ENCODE results near the gene FXN.

Gene FXN

GRCh38 chr9:69073103-69073502 is 37.6 kb downstream of the FXN start:
- H3K4me2 ChIP-seq (ENCODE audit: low read depth, low read length, poor library complexity, severe bottlenecking) = no peak overlapping the region
- H3K9me2 ChIP-seq (replicated peaks; ENCODE audit: insufficient read depth, low read length) = no peaks in the 10 kb centered on the region
- TF ChIP-seq CTCF (IDR thresholded peaks at IDR 0.05; ENCODE audit: insufficient read depth, low read length, poor library complexity, severe bottlenecking) (no peak), EZH2phosphoT487 (conservative IDR thresholded peaks at IDR 0.05; ENCODE audit: low read length) (no peak)
- no peak overlapping the region for H3K4me3 ChIP-seq (ENCODE audit: insufficient read depth, low read length, poor library complexity, severe bottlenecking)
- H3K36me3 ChIP-seq (ENCODE audit: low read length) = no peaks in the 10 kb centered on the region
- H3K9ac ChIP-seq (ENCODE audit: low read length) = no peak overlapping the region
- no peaks in the 10 kb centered on the region for H3K9me3 ChIP-seq (ENCODE audit: insufficient read depth, low read length)
- no peaks in the 10 kb centered on the region for H4K20me1 ChIP-seq (ENCODE audit: low read depth, low read length)
- H3K27ac ChIP-seq (ENCODE audit: low read depth, low read length) = no peak overlapping the region
- no peaks in the 10 kb centered on the region for H3F3A ChIP-seq (ENCODE audit: insufficient read depth)
- H3K79me2 ChIP-seq (ENCODE audit: insufficient read depth, low read length) = no peaks in the 10 kb centered on the region
- no peaks in the 10 kb centered on the region for H3K27me3 ChIP-seq (ENCODE audit: low read length)
- H2AFZ ChIP-seq (ENCODE audit: low read depth, low read length, severe bottlenecking) = no peak overlapping the region

- Histone ChIP-seq H3K27ac (ENCODE audit: low read depth, low read length) (no peak overlapping the region), H3K27me3 (ENCODE audit: low read length) (no peaks in the 10 kb centered on the region), H3K4me3 (ENCODE audit: insufficient read depth, low read length, poor library complexity, severe bottlenecking) (no peak overlapping the region), H3K79me2 (ENCODE audit: insufficient read depth, low read length) (no peaks in the 10 kb centered on the region), H2AFZ (ENCODE audit: low read depth, low read length, severe bottlenecking) (no peak overlapping the region), H3K36me3 (ENCODE audit: low read length) (no peaks in the 10 kb centered on the region), H3K4me2 (ENCODE audit: low read depth, low read length, poor library complexity, severe bottlenecking) (no peak overlapping the region), H3K9ac (ENCODE audit: low read length) (no peak overlapping the region), H3K9me3 (ENCODE audit: insufficient read depth, low read length) (no peaks in the 10 kb centered on the region), H3F3A (ENCODE audit: insufficient read depth) (no peaks in the 10 kb centered on the region), H4K20me1 (ENCODE audit: low read depth, low read length) (no peaks in the 10 kb centered on the region), H3K9me2 (replicated peaks; ENCODE audit: insufficient read depth, low read length) (no peaks in the 10 kb centered on the region)
- TF ChIP-seq EZH2phosphoT487 (conservative IDR thresholded peaks at IDR 0.05; ENCODE audit: low read length) = no peak
Observed at GRCh38 chr9:69074801-69075200, 39.2 kb downstream of the FXN start.

- no peak for TF ChIP-seq EZH2phosphoT487 (conservative IDR thresholded peaks at IDR 0.05; ENCODE audit: low read length)
- no peak for TF ChIP-seq CTCF (IDR thresholded peaks at IDR 0.05; ENCODE audit: insufficient read depth, low read length, poor library complexity, severe bottlenecking)
Observed at GRCh38 chr9:69076550-69076949, 41.0 kb downstream of the FXN start.

GRCh38 chr9:69078069-69078468 is 42.5 kb downstream of the FXN start:
- TF ChIP-seq CTCF (IDR thresholded peaks at IDR 0.05; ENCODE audit: insufficient read depth, low read length, poor library complexity, severe bottlenecking) (no peak), EZH2phosphoT487 (conservative IDR thresholded peaks at IDR 0.05; ENCODE audit: low read length) (no peak)
- H3K9me3 ChIP-seq (ENCODE audit: insufficient read depth, low read length) = no peaks in the 10 kb centered on the region
- no peaks in the 10 kb centered on the region for H3K79me2 ChIP-seq (ENCODE audit: insufficient read depth, low read length)
- no peak overlapping the region for H2AFZ ChIP-seq (ENCODE audit: low read depth, low read length, severe bottlenecking)
- H3K4me2 ChIP-seq (ENCODE audit: low read depth, low read length, poor library complexity, severe bottlenecking) = no peak overlapping the region
- H3K27me3 ChIP-seq (ENCODE audit: low read length) = no peaks in the 10 kb centered on the region
- no peaks in the 10 kb centered on the region for H3F3A ChIP-seq (ENCODE audit: insufficient read depth)
- H3K4me3 ChIP-seq (ENCODE audit: insufficient read depth, low read length, poor library complexity, severe bottlenecking) = no peak overlapping the region
- H4K20me1 ChIP-seq (ENCODE audit: low read depth, low read length) = no peaks in the 10 kb centered on the region
- H3K27ac ChIP-seq (ENCODE audit: low read depth, low read length) = no peak overlapping the region
- H3K9me2 ChIP-seq (replicated peaks; ENCODE audit: insufficient read depth, low read length) = no peaks in the 10 kb centered on the region
- H3K36me3 ChIP-seq (ENCODE audit: low read length) = no peaks in the 10 kb centered on the region
- H3K9ac ChIP-seq (ENCODE audit: low read length) = no peak overlapping the region

More at GRCh38 chr9:69076550-69076949, 41.0 kb downstream of the FXN start:
- no peaks in the 10 kb centered on the region for H3K27me3 ChIP-seq (ENCODE audit: low read length)
- no peak overlapping the region for H3K4me2 ChIP-seq (ENCODE audit: low read depth, low read length, poor library complexity, severe bottlenecking)
- H3K9ac ChIP-seq (ENCODE audit: low read length) = no peak overlapping the region
- H2AFZ ChIP-seq (ENCODE audit: low read depth, low read length, severe bottlenecking) = no peak overlapping the region
- no peaks in the 10 kb centered on the region for H3K9me3 ChIP-seq (ENCODE audit: insufficient read depth, low read length)
- no peaks in the 10 kb centered on the region for H3K36me3 ChIP-seq (ENCODE audit: low read length)
- H4K20me1 ChIP-seq (ENCODE audit: low read depth, low read length) = no peaks in the 10 kb centered on the region
- H3K79me2 ChIP-seq (ENCODE audit: insufficient read depth, low read length) = no peaks in the 10 kb centered on the region
- no peak overlapping the region for H3K27ac ChIP-seq (ENCODE audit: low read depth, low read length)
- H3F3A ChIP-seq (ENCODE audit: insufficient read depth) = no peaks in the 10 kb centered on the region
- no peak overlapping the region for H3K4me3 ChIP-seq (ENCODE audit: insufficient read depth, low read length, poor library complexity, severe bottlenecking)
- no peaks in the 10 kb centered on the region for H3K9me2 ChIP-seq (replicated peaks; ENCODE audit: insufficient read depth, low read length)
